Measurements from ENCODE around the gene HDGF. TPM values are rescaled to one million over a fixed set of nuclear protein-coding genes. Genes with fewer than 3 reads are reported as not detected.

Gene HDGF
- total RNA-seq = 100 to 1,000 TPM; 357 to 365 TPM

GRCh38 chr1:156751451-156751756 is at the start of gene HDGF:
Gene HDGF (minus strand): TSS chr1:156751675. CDS start chr1:156751429, 246 bp downstream.
- ChIA-PET CTCF (interaction anchor here (0.7 to 4.1 kb wide), 7 partner anchors 9 to 127 kb away, joined by 3 to 75 read pairs (median 9); partner anchors contain the start of genes ISG20L2, METTL25B, MRPL24 and PRCC), POLR2A (interaction anchor here (1.2 to 3.9 kb wide), 6 partner anchors 11 to 65 kb away, joined by 5 to 48 read pairs (median 20); partner anchors contain the start of genes ISG20L2, METTL25B, MRPL24 and PRCC)
- H3K27ac Mint-ChIP-seq = peak within 1 kb of the TSS; percentile 94
- H3K4me3 Mint-ChIP-seq = peak within 1 kb of the TSS; percentile 93
- no peaks in the 10 kb centered on the region for H3K27me3 Mint-ChIP-seq
- peaks cover 36% of the 10 kb centered on the region for H3K36me3 Mint-ChIP-seq
- intact Hi-C loops (cut with micrococcal nuclease) = loop anchor here (1.0 to 2.0 kb wide), 4 partner anchors 10 to 65 kb away; partner anchors contain the start of genes ISG20L2, METTL25B, MRPL24 and PRCC
- H3K4me1 Mint-ChIP-seq (ENCODE audit: low read depth) = peaks cover 32% of the 10 kb centered on the region
- no peaks in the 10 kb centered on the region for H3K9me3 Mint-ChIP-seq
- DNase-seq = no peak

GRCh38 chr1:156797212-156797871 is 45.9 kb upstream of the HDGF start:
- Mint-ChIP-seq H3K36me3 (peaks cover 47% of the 10 kb centered on the region), H3K27me3 (no peaks in the 10 kb centered on the region), H3K4me3 (no peak overlapping the region), H3K4me1 (ENCODE audit: low read depth) (peaks cover 21% of the 10 kb centered on the region), H3K27ac (no peak overlapping the region), H3K9me3 (no peaks in the 10 kb centered on the region)
- CTCF ChIA-PET = interaction anchor here (0.6 to 10.4 kb wide), 16 partner anchors 10 to 130 kb away, joined by 3 to 252 read pairs (median 6); partner anchors contain the start of genes INSRR, ISG20L2, METTL25B and NTRK1
- intact Hi-C loops (cut with micrococcal nuclease) = loop anchor here (1.0 kb wide), 3 partner anchors 39 to 93 kb away; partner anchors contain the start of gene NTRK1
- DNase-seq = peak; percentile 71
- POLR2A ChIA-PET = interaction anchor here (0.6 to 2.4 kb wide), 4 partner anchors 10 to 108 kb away, joined by 4 to 17 read pairs (median 5); partner anchors contain the start of gene NTRK1

DNA sequence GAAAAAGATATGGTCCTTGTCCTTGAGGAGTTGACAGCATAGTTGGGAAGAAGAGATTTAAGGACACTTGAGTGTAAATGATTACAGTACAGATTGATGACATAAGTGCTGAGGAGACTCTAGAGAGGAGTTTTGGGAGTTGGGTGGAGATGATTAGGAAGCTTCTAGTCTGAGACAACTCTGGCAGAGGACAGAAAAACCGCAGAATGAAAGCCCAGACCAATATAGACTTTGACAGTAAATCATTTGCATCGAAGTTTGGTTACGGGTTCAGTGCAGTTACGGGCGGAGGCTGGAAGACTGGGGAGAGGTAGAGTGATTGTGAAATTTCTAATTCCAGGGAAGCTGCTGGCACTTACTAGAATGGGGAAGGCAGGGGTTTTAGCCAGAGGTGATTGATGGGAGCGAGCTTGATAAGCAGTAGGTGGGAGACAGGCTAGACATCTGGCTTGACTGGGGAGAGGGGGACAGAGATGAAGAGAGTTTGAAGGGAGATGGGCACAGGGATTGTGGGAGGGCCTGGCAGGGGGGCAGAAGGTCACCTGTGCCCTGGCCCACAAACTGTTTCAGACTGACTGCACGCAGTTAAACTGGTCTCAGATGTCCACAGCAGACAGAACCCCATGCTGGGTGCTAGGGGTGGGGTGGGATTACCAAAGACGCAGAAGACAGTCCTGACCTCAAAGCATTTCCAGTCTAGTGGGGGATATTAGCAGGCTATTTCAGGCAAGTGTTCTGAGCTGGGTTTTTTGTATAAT is 45.0 kb upstream of the HDGF start:
- no peaks in the 10 kb centered on the region for H3K27me3 Mint-ChIP-seq
- H3K27ac Mint-ChIP-seq = no peak overlapping the region
- H3K36me3 Mint-ChIP-seq = peaks cover 51% of the 10 kb centered on the region
- no peak overlapping the region for H3K4me3 Mint-ChIP-seq
- ChIA-PET POLR2A (interaction anchor here (1.1 to 2.4 kb wide), 3 partner anchors 64 to 107 kb away, joined by 3 to 6 read pairs (median 4); partner anchors contain the start of gene NTRK1), CTCF (interaction anchor here (0.6 to 10.4 kb wide), 17 partner anchors 10 to 131 kb away, joined by 3 to 252 read pairs (median 5); partner anchors contain the start of genes INSRR, ISG20L2, METTL25B and NTRK1)
- H3K4me1 Mint-ChIP-seq (ENCODE audit: low read depth) = peaks cover 13% of the 10 kb centered on the region
- DNase-seq = no peak
- no peaks in the 10 kb centered on the region for H3K9me3 Mint-ChIP-seq
- intact Hi-C loops (cut with micrococcal nuclease) = loop anchor here (1.0 kb wide), 3 partner anchors 40 to 94 kb away; partner anchors contain the start of gene NTRK1

- Mint-ChIP-seq H3K4me3 (no peak overlapping the region), H3K27ac (no peak overlapping the region), H3K4me1 (ENCODE audit: low read depth) (peaks cover 5% of the 10 kb centered on the region), H3K27me3 (no peaks in the 10 kb centered on the region), H3K9me3 (no peaks in the 10 kb centered on the region), H3K36me3 (peaks cover 52% of the 10 kb centered on the region)
- ChIA-PET POLR2A (interaction anchor here (1.1 to 1.3 kb wide), 2 partner anchors 64 to 107 kb away, joined by 3 to 4 read pairs; partner anchors contain the start of gene NTRK1), CTCF (interaction anchor here (1.0 to 10.4 kb wide), 10 partner anchors 11 to 132 kb away, joined by 3 to 252 read pairs (median 12); partner anchors contain the start of genes INSRR, ISG20L2, METTL25B and NTRK1)
- no peak for DNase-seq
- intact Hi-C loops (cut with micrococcal nuclease) = no loop called here
These were observed 44.3 kb upstream of the HDGF start for GRCh38 chr1:156795787-156796186.

GRCh38 chr1:156795374-156795733 is 43.9 kb upstream of the HDGF start:
- ChIA-PET POLR2A (interaction anchor here (1.3 kb wide), 1 partner anchor 65 kb away, joined by 3 read pairs; the partner anchor contains the start of gene NTRK1), CTCF (interaction anchor here (1.8 to 10.4 kb wide), 6 partner anchors 27 to 106 kb away, joined by 5 to 252 read pairs (median 50); partner anchors contain the start of genes INSRR, ISG20L2, METTL25B and NTRK1)
- intact Hi-C loops (cut with micrococcal nuclease) = no loop called here
- no peak for DNase-seq
- peaks cover 50% of the 10 kb centered on the region for H3K36me3 Mint-ChIP-seq
- peaks cover 4% of the 10 kb centered on the region for H3K4me1 Mint-ChIP-seq (ENCODE audit: low read depth)
- no peaks in the 10 kb centered on the region for H3K9me3 Mint-ChIP-seq
- no peaks in the 10 kb centered on the region for H3K27me3 Mint-ChIP-seq
- H3K4me3 Mint-ChIP-seq = no peak overlapping the region
- no peak overlapping the region for H3K27ac Mint-ChIP-seq

- Mint-ChIP-seq H3K36me3 (peaks cover 47% of the 10 kb centered on the region), H3K27ac (no peak overlapping the region), H3K4me1 (ENCODE audit: low read depth) (peaks cover 2% of the 10 kb centered on the region), H3K4me3 (no peak overlapping the region), H3K27me3 (no peaks in the 10 kb centered on the region), H3K9me3 (no peaks in the 10 kb centered on the region)
- CTCF ChIA-PET = interaction anchor here (2.2 to 10.4 kb wide), 6 partner anchors 43 to 97 kb away, joined by 11 to 252 read pairs (median 50); partner anchors contain the start of genes INSRR, ISG20L2, METTL25B and NTRK1
- intact Hi-C loops (cut with micrococcal nuclease) = no loop called here
- DNase-seq = no peak
- POLR2A ChIA-PET = no interaction called here
These were observed 43.3 kb upstream of the HDGF start for GRCh38 chr1:156794506-156795373.

DNA sequence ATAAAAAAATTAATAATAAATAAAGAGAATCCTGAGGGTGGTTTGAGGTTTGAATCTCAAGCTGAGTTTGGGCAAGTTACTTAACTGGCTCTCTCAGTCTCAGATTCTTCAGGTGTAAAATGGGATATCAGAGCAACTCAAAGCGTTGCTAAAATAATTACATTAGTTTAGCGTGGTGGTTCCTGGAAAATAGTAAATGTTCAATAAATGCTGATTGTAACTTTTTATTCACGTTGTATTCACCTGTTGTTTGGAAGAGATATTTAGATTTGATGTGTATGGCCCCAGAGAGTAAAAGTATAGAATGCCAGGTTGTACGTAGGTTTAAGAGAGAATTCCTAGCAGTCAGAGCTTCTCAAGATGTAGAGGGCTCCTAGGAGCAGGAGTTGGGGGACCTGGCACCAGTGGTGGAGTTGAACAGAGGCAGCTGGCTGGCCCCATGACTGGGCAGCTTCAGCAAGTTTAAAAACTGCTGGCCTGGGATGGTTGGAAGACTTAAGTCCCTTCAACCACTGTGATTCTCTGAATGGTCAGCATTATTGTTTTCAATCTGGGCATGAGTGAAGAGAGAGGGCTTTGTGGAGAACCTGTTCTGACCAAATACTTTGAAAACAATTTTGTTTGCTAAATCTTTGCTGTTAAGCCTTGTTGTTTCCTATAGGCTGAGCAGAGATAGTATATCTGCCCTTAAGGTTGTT is 38.3 kb upstream of the HDGF start:
- Mint-ChIP-seq H3K27ac (no peak overlapping the region), H3K9me3 (no peaks in the 10 kb centered on the region), H3K27me3 (no peaks in the 10 kb centered on the region), H3K4me1 (ENCODE audit: low read depth) (no peaks in the 10 kb centered on the region), H3K4me3 (no peak overlapping the region), H3K36me3 (peaks cover 36% of the 10 kb centered on the region)
- ChIA-PET POLR2A (no interaction called here), CTCF (interaction anchor here (0.8 to 3.0 kb wide), 5 partner anchors 9 to 121 kb away, joined by 3 to 15 read pairs (median 4); partner anchors contain the start of gene NTRK1)
- no peak for DNase-seq
- intact Hi-C loops (cut with micrococcal nuclease) = no loop called here

DNA sequence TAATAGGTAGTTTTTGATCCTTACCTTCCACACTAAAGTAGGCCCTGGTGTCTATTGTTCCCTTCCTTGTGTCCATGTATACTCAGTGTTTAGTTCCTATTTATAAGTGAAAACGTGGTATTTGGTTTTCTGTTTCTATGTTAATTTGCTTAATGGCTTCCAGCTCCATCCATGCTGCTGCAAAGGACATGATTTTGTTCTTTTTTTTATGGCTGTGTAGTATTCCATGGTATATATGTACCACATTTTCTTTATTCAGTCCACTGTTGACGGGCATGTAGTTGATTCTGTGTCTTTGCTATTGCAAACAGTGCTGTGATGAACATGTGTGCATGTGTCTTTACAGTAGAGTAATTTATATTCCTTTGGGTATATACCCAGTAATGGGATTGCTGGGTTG is 36.7 kb upstream of the HDGF start:
- Mint-ChIP-seq H3K4me1 (ENCODE audit: low read depth) (no peaks in the 10 kb centered on the region), H3K36me3 (peaks cover 36% of the 10 kb centered on the region), H3K27me3 (no peaks in the 10 kb centered on the region), H3K4me3 (no peak overlapping the region), H3K27ac (no peak overlapping the region), H3K9me3 (no peaks in the 10 kb centered on the region)
- DNase-seq = no peak
- ChIA-PET POLR2A (no interaction called here), CTCF (interaction anchor here (1.0 to 1.6 kb wide), 3 partner anchors 10 to 72 kb away, joined by 3 to 4 read pairs (median 3); no protein-coding TSS in a partner anchor)
- intact Hi-C loops (cut with micrococcal nuclease) = no loop called here

DNA sequence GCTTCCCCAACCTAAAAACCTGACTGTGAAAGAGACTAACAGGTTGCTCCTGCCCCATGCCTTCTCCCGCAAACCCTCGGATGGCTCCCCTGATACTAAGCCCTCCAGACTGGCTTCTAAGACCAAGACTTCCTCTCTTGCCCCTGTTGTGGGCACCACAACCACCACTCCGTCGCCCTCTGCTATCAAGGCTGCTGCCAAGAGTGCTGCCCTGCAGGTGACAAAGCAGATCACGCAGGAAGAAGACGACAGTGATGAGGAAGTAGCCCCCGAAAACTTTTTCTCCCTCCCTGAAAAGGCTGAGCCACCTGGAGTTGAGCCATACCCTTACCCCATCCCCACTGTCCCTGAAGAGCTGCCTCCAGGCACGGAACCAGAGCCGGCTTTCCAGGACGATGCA is 35.2 kb upstream of the HDGF start:
- no peaks in the 10 kb centered on the region for H3K9me3 Mint-ChIP-seq
- ChIA-PET POLR2A (no interaction called here), CTCF (interaction anchor here (1.2 to 1.6 kb wide), 3 partner anchors 61 to 136 kb away, joined by 3 to 7 read pairs (median 3); no protein-coding TSS in a partner anchor)
- no peak overlapping the region for H3K4me3 Mint-ChIP-seq
- DNase-seq = no peak
- no peaks in the 10 kb centered on the region for H3K27me3 Mint-ChIP-seq
- intact Hi-C loops (cut with micrococcal nuclease) = no loop called here
- no peak overlapping the region for H3K27ac Mint-ChIP-seq
- peaks cover 8% of the 10 kb centered on the region for H3K4me1 Mint-ChIP-seq (ENCODE audit: low read depth)
- peaks cover 39% of the 10 kb centered on the region for H3K36me3 Mint-ChIP-seq

DNA sequence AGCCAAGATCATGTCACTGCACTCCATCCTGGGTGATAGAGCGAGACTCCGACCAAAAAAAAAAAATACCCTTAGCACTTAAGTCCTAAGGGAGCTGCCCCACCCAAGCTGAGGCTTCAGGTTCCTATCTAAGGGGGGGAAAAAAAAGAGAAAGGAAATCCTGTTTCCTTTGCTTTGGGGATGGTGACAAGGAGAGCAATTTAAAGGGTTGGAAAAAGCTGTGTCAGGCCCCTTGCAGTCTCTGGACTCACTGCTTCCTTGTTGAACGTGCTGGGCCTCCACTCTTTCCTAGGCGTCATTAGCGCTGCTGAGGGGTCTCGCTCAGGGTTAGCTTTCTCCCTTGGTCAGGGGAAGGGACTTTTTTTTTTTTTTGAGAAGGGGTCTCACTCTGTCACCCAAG is 34.0 kb upstream of the HDGF start:
- Mint-ChIP-seq H3K36me3 (peaks cover 43% of the 10 kb centered on the region), H3K27ac (no peak overlapping the region), H3K4me3 (no peak overlapping the region), H3K27me3 (no peaks in the 10 kb centered on the region), H3K4me1 (ENCODE audit: low read depth) (peaks cover 16% of the 10 kb centered on the region), H3K9me3 (no peaks in the 10 kb centered on the region)
- intact Hi-C loops (cut with micrococcal nuclease) = no loop called here
- ChIA-PET POLR2A (interaction anchor here (0.6 kb wide), 1 partner anchor 61 kb away, joined by 3 read pairs; no protein-coding TSS in a partner anchor), CTCF (interaction anchor here (0.6 to 3.5 kb wide), 6 partner anchors 53 to 96 kb away, joined by 3 to 20 read pairs (median 6); partner anchors contain the start of gene NTRK1)
- no peak for DNase-seq

All from activated CD4-positive, alpha-beta memory T cell treated with anti-CD3 and anti-CD28 coated beads for 36 hours (primary cell).